OCI-LY7 (cell line): ENCODE results near the gene DENND2D.

Experiments
- EZH2phosphoT487 ChIP-seq: fragments of 200-600 bp; sonication (generic); IDR thresholded peaks from 2 replicates; pipeline ENCODE4 v1.6.1; 2018; ENCODE audit warnings: low read depth, borderline replicate concordance, mild to moderate bottlenecking, mixed run types, antibody characterized with exemption, low read length, moderate library complexity, mixed read lengths
- TF ChIP-seq, protein P1 (sequence below): fragments of 200-600 bp; sonication (generic); conservative IDR thresholded peaks from 2 replicates; pipeline ENCODE4 v1.5.1; 2014; ENCODE audit warnings: mild to moderate bottlenecking, antibody characterized with exemption, low read length, moderate library complexity, mixed read lengths

DNA sequence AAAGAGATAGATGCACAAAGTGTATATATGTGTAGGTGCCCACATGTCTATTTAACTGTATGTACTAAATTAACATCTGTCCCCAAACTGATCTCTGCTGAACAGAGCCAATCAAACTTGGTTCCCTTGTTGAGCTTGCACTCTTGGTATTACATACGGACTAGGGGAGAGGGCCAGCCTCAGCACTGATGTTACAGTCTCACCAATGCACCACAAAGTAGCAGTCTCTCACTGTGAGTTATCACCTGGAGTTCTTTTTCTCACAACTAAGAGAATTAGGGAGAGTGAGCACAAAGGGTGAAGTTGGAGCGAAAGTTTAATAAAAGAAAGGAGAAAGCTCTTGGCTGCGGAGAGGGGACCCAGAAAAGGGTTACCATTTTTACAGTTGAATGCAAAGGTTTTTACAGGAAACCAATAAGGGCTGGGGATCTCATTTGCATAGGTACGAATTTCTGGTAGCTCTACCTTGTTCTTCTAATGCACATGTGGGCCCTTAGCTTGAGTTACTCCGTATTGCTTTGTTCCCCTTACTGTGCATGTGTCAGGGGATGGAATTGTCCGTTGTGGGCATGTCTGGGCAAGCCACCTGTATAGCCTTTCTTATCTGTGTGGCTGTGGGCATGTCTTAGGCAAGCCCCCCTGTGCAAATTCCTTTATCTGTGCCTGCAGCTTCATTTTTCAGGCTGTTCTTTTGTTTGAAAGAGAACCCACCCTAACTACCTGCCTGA, 13.8 kb upstream of the DENND2D start:
- TF ChIP-seq EZH2phosphoT487, result no peak
- TF ChIP-seq, protein P1, sequence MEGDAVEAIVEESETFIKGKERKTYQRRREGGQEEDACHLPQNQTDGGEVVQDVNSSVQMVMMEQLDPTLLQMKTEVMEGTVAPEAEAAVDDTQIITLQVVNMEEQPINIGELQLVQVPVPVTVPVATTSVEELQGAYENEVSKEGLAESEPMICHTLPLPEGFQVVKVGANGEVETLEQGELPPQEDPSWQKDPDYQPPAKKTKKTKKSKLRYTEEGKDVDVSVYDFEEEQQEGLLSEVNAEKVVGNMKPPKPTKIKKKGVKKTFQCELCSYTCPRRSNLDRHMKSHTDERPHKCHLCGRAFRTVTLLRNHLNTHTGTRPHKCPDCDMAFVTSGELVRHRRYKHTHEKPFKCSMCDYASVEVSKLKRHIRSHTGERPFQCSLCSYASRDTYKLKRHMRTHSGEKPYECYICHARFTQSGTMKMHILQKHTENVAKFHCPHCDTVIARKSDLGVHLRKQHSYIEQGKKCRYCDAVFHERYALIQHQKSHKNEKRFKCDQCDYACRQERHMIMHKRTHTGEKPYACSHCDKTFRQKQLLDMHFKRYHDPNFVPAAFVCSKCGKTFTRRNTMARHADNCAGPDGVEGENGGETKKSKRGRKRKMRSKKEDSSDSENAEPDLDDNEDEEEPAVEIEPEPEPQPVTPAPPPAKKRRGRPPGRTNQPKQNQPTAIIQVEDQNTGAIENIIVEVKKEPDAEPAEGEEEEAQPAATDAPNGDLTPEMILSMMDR, result no peak
